ENCODE results near the gene ZNF865.

- TF ChIP-seq CTCF (IDR thresholded peaks at IDR 0.05 in 2 of 3, conservative IDR thresholded peaks at IDR 0.05 in 1 of 3; ENCODE audit: borderline replicate concordance in 1 of 3, insufficient read depth in 1 of 3, low read depth in 2 of 3, low read length in 2 of 3) = no peak
- no peak for TF ChIP-seq EZH2 (IDR thresholded peaks at IDR 0.05)
Measured at GRCh38 chr19:55578761-55579747, 26.4 kb upstream of the ZNF865 start.
